Vagina (tissue), 2 donors: ENCODE data around the gene SLC40A1. TPM values are rescaled to one million over a fixed set of nuclear protein-coding genes. Genes with fewer than 3 reads are reported as not detected.

ENCODE experiments used
- DNase-seq, 2 donors: peaks; one replicate each; pipeline ENCODE4 v3.0.0-alpha.2; 2017; ENCODE audit errors: extremely low spot score in 2 of 2
- H3K27ac ChIP-seq: fragments of 200-600 bp; sonication (generic); one replicate; pipeline ENCODE4 v1.5.1; 2019
- H3K27me3 ChIP-seq: fragments of 200-600 bp; sonication (generic); one replicate; pipeline ENCODE4 v1.5.1; 2019
- H3K36me3 ChIP-seq, 2 donors: fragments of 200-600 bp; sonication (generic); one replicate each; pipeline ENCODE4 v1.5.1; 2017 to 2019
- H3K4me1 ChIP-seq: fragments of 200-600 bp; sonication (generic); one replicate; pipeline ENCODE4 v1.5.1; 2019
- H3K4me3 ChIP-seq, 2 donors: fragments of 200-600 bp; sonication (generic); 1 replicate in 1 of 2; 2 replicates in 1 of 2; pipeline ENCODE4 v1.5.1; 2016 to 2019
- H3K9me3 ChIP-seq: fragments of 200-600 bp; sonication (generic); one replicate; pipeline ENCODE4 v1.5.1; 2019
- CTCF ChIP-seq, 3 experiments: fragments of 450-650 bp in 2 of 3; fragments of 200-600 bp in 1 of 3; sonication (generic) in 1 of 3; IDR thresholded peaks; one replicate each; pipeline ENCODE4 v1.5.1; 2017 to 2019; ENCODE audit warnings: antibody characterized with exemption in 3 of 3, mild to moderate bottlenecking in 2 of 3, moderate library complexity in 2 of 3
- POLR2A ChIP-seq, 2 donors: fragments of 450-650 bp; IDR thresholded peaks; one replicate each; pipeline ENCODE4 v1.6.1; 2017; ENCODE audit warnings: antibody characterized with exemption in 2 of 2, mild to moderate bottlenecking in 2 of 2, moderate library complexity in 2 of 2
- POLR2AphosphoS5 ChIP-seq, 2 donors: sonication (generic); formaldehyde crosslinking; IDR thresholded peaks; one replicate each; pipeline ENCODE4 v1.9.0; 2017; ENCODE audit warnings: antibody characterized with exemption in 2 of 2, mild to moderate bottlenecking in 2 of 2, low read depth in 1 of 2; ENCODE audit not compliant: insufficient read depth in 1 of 2
- intact Hi-C: fragments of 100-400 bp; cut with DNase I; formaldehyde crosslinking; loops from one replicate; pipeline ENCODE4 v1.15.1; 2023
- total RNA-seq: library from RNA; depleted of rRNA; stranded (reverse); fragments of >200 nt; gene quantifications from one replicate; pipeline ENCODE4 v1.2.3, GENCODE V29; 2016

Gene SLC40A1
- total RNA-seq, 1 donor from 2014 or later = 53.3 TPM

GRCh38 chr2:189519631-189520387, 60.8 kb downstream of the SLC40A1 start:
- intact Hi-C loops = no loop called here
- no peak overlapping the region for H3K4me3 ChIP-seq
- H3K4me1 ChIP-seq = no peaks in the 10 kb centered on the region
- no peaks in the 10 kb centered on the region for H3K36me3 ChIP-seq
- no peaks in the 10 kb centered on the region for H3K9me3 ChIP-seq
- no peak for DNase-seq
- no peak for TF ChIP-seq POLR2A (IDR thresholded peaks at IDR 0.05)
- TF ChIP-seq CTCF (IDR thresholded peaks at IDR 0.05) = no peak
- no peak for TF ChIP-seq POLR2AphosphoS5 (IDR thresholded peaks at IDR 0.05; ENCODE audit: insufficient read depth in 1 of 2, low read depth in 1 of 2)
- no peaks in the 10 kb centered on the region for H3K27me3 ChIP-seq
- H3K27ac ChIP-seq = no peak overlapping the region

DNA sequence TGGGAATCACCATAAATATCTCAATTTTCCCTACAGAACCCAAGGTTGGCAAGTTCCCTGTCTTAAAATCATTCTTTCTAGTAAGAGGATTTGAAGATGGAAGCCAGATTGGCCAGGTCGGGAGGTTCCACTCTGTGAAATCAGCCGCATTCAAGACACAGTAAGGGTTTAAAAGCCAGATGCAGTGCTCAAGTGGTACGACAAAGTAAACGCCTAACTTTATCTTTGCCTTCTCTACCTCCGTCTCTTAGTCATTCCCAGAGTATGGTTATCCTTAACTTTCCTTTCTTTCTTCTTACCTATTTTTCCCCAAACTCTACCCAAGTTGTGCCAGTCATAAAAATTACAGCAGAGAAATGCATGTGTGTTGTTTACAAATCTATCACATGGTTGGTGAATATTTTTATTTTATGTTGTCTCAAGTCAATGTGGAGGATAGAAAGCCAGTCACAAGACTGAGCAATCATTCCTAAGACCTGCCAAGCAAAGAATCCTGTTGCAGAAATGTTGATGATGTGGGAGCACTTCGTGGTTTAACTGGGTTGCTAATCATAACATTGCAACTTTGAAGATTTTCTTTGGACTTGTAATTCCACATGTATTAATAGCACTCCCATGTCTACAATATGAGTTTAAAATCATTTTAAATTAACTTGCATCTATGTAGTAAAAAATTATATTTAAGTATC, 62.6 kb downstream of the SLC40A1 start:
- no peaks in the 10 kb centered on the region for H3K27me3 ChIP-seq
- no peaks in the 10 kb centered on the region for H3K9me3 ChIP-seq
- no peak overlapping the region for H3K27ac ChIP-seq
- TF ChIP-seq CTCF (IDR thresholded peaks at IDR 0.05) (no peak), POLR2A (IDR thresholded peaks at IDR 0.05) (no peak), POLR2AphosphoS5 (IDR thresholded peaks at IDR 0.05; ENCODE audit: insufficient read depth in 1 of 2, low read depth in 1 of 2) (no peak)
- intact Hi-C loops = no loop called here
- no peak overlapping the region for H3K4me3 ChIP-seq
- H3K4me1 ChIP-seq = no peaks in the 10 kb centered on the region
- no peaks in the 10 kb centered on the region for H3K36me3 ChIP-seq
- no peak for DNase-seq

DNA sequence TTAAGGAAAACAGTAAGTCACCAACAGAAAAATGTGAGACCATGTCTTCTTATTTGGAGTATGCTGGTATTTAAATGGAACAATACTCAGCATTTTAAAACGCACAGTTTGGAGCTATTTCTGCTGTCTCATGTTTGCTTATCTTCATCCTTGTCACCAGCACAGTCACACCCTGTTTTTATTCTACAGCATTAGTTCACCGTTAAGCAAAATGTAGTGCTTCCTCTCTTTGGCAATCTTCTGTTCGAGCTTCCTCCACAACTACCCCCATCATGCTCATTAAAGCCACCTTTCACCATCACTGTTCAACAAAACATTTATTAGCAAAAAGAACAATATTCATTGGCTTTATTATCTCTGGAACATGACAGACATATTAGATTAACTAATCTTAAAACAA, 64.0 kb downstream of the SLC40A1 start:
- Histone ChIP-seq H3K4me1 (no peaks in the 10 kb centered on the region), H3K27me3 (no peaks in the 10 kb centered on the region), H3K27ac (no peak overlapping the region), H3K36me3 (no peaks in the 10 kb centered on the region), H3K9me3 (no peaks in the 10 kb centered on the region), H3K4me3 (no peak overlapping the region)
- intact Hi-C loops = no loop called here
- TF ChIP-seq POLR2A (IDR thresholded peaks at IDR 0.05) (no peak), CTCF (IDR thresholded peaks at IDR 0.05) (no peak), POLR2AphosphoS5 (IDR thresholded peaks at IDR 0.05; ENCODE audit: insufficient read depth in 1 of 2, low read depth in 1 of 2) (no peak)
- no peak for DNase-seq

DNA sequence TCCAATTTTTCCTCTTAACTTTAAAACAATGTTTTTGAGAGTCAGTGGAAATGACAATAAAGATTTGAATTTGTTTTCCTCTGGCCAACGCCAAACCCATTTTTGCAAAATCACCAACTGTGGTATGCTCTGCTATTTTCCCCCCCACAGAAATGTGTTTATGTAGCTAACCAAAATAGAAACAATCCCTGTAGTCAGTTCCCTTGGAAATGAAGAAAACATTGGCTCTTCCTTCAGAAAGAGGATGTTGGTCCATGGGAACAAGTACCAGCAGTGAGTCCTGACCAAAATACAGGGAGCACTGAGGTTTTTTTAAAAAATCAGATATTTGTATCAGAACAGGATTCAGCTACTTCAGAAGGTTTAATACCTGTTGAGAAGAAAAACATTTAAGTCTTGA, 65.3 kb downstream of the SLC40A1 start:
- H3K27ac ChIP-seq = peak overlapping the region; percentile 58
- H3K36me3 ChIP-seq = no peaks in the 10 kb centered on the region
- intact Hi-C loops = no loop called here
- DNase-seq = no peak
- H3K4me1 ChIP-seq = no peaks in the 10 kb centered on the region
- no peak overlapping the region for H3K4me3 ChIP-seq
- H3K9me3 ChIP-seq = no peaks in the 10 kb centered on the region
- TF ChIP-seq CTCF (IDR thresholded peaks at IDR 0.05) = no peak
- TF ChIP-seq POLR2A (IDR thresholded peaks at IDR 0.05) = no peak
- no peak for TF ChIP-seq POLR2AphosphoS5 (IDR thresholded peaks at IDR 0.05; ENCODE audit: insufficient read depth in 1 of 2, low read depth in 1 of 2)
- no peaks in the 10 kb centered on the region for H3K27me3 ChIP-seq

- no peaks in the 10 kb centered on the region for H3K9me3 ChIP-seq
- H3K36me3 ChIP-seq = no peaks in the 10 kb centered on the region
- TF ChIP-seq CTCF (IDR thresholded peaks at IDR 0.05) = no peak
- no peak for TF ChIP-seq POLR2A (IDR thresholded peaks at IDR 0.05)
- no peak for TF ChIP-seq POLR2AphosphoS5 (IDR thresholded peaks at IDR 0.05; ENCODE audit: insufficient read depth in 1 of 2, low read depth in 1 of 2)
- DNase-seq = no peak
- no peak overlapping the region for H3K27ac ChIP-seq
- H3K4me1 ChIP-seq = no peaks in the 10 kb centered on the region
- intact Hi-C loops = no loop called here
- no peak overlapping the region for H3K4me3 ChIP-seq
- H3K27me3 ChIP-seq = no peaks in the 10 kb centered on the region
Observed at GRCh38 chr2:189514104-189514503, 66.5 kb downstream of the SLC40A1 start.
